GM21367 (cell line): Measurements from ENCODE around the gene CABLES2.

Experiments used
- ATAC-seq: cut with Tn5 transposase; IDR thresholded peaks from one replicate; pipeline ENCODE4 v1.9.1; 2021; ENCODE audit not compliant: unreplicated experiment

Gene CABLES2

GRCh38 chr20:62405108-62405980 lies 1.7 kb downstream of the CABLES2 start:
- ATAC-seq, result no peak

- ATAC-seq, result no peak
Measured at GRCh38 chr20:62404761-62405107, 2.4 kb downstream of the CABLES2 start.

GRCh38 chr20:62404112-62404665 lies 2.9 kb downstream of the CABLES2 start:
- ATAC-seq, result no peak

- no peak for ATAC-seq
Measured at GRCh38 chr20:62403331-62403730, 3.8 kb downstream of the CABLES2 start.

GRCh38 chr20:62402456-62403150 lies 4.5 kb downstream of the CABLES2 start:
- no peak for ATAC-seq

GRCh38 chr20:62401331-62401779 lies 5.7 kb downstream of the CABLES2 start:
- ATAC-seq, result no peak

GRCh38 chr20:62400541-62400940 lies 6.5 kb downstream of the CABLES2 start:
- no peak for ATAC-seq

GRCh38 chr20:62400021-62400420 lies 7.1 kb downstream of the CABLES2 start:
- no peak for ATAC-seq

GRCh38 chr20:62398120-62398821 lies 8.8 kb downstream of the CABLES2 start:
- no peak for ATAC-seq

- ATAC-seq, result no peak
Measured at GRCh38 chr20:62396367-62397239, 10.5 kb downstream of the CABLES2 start.

- no peak for ATAC-seq
Measured at GRCh38 chr20:62395311-62396242, 11.5 kb downstream of the CABLES2 start.

- no peak for ATAC-seq
Measured at GRCh38 chr20:62394248-62395245, 12.5 kb downstream of the CABLES2 start.

- no peak for ATAC-seq
Measured at GRCh38 chr20:62393830-62394229, 13.3 kb downstream of the CABLES2 start.

- ATAC-seq, result no peak
Measured at GRCh38 chr20:62393335-62393665, 13.8 kb downstream of the CABLES2 start.

GRCh38 chr20:62392621-62393334 lies 14.3 kb downstream of the CABLES2 start:
- no peak for ATAC-seq

GRCh38 chr20:62392077-62392418 lies 15.0 kb downstream of the CABLES2 start:
- no peak for ATAC-seq

- no peak for ATAC-seq
Measured at GRCh38 chr20:62391165-62392076, 15.7 kb downstream of the CABLES2 start.
